Embryonic facial prominence (tissue), 1 donor: ENCODE results near the gene NOS1.
"Not testable (repeated sequence)": the region's sequence is repeated elsewhere in the genome, so short reads cannot be mapped to it uniquely, and the experiment has no call there.

Experiments used
- DNase-seq: peaks from one replicate; pipeline ENCODE4 v3.0.0-alpha.2; 2016; ENCODE audit errors: extremely low spot score

The NOS1 gene

GRCh38 chr12:117272690-117273089 lies 88.7 kb downstream of the NOS1 start:
- no peak for DNase-seq

GRCh38 chr12:117262749-117263148 lies 98.7 kb downstream of the NOS1 start:
- DNase-seq, result no peak

- DNase-seq, result no peak
Observed at GRCh38 chr12:117261247-117261646, 100.2 kb downstream of the NOS1 start.

- DNase-seq, result no peak
Observed at GRCh38 chr12:117255386-117255785, 106.0 kb downstream of the NOS1 start.

GRCh38 chr12:117243488-117243887 lies 117.9 kb downstream of the NOS1 start:
- DNase-seq, result no peak

GRCh38 chr12:117241697-117242096 lies 119.7 kb downstream of the NOS1 start:
- DNase-seq, result no peak

GRCh38 chr12:117240081-117240755 lies 121.2 kb downstream of the NOS1 start:
- DNase-seq, result no peak

GRCh38 chr12:117236456-117237001 lies 124.9 kb downstream of the NOS1 start:
- DNase-seq, result peak; percentile 25

- no peak for DNase-seq
Observed at GRCh38 chr12:117235261-117235660, 126.2 kb downstream of the NOS1 start.

- DNase-seq, result no peak
Observed at GRCh38 chr12:117234441-117234840, 127.0 kb downstream of the NOS1 start.

GRCh38 chr12:117231750-117232149 lies 129.7 kb downstream of the NOS1 start:
- no peak for DNase-seq

- DNase-seq, result no peak
Observed at GRCh38 chr12:117228239-117228638, 133.2 kb downstream of the NOS1 start.

- DNase-seq, result no peak
Observed at GRCh38 chr12:117227000-117227653, 134.3 kb downstream of the NOS1 start.

- no peak for DNase-seq
Observed at GRCh38 chr12:117226505-117226904, 134.9 kb downstream of the NOS1 start.

GRCh38 chr12:117225179-117225578 lies 136.2 kb downstream of the NOS1 start:
- no peak for DNase-seq

- DNase-seq, result not testable (repeated sequence)
Observed at GRCh38 chr12:117220947-117221346, 140.5 kb downstream of the NOS1 start.

GRCh38 chr12:117218149-117218548 lies 143.3 kb downstream of the NOS1 start:
- no peak for DNase-seq

- DNase-seq, result no peak
Observed at GRCh38 chr12:117216686-117217085, 144.7 kb downstream of the NOS1 start.

- DNase-seq, result no peak
Observed at GRCh38 chr12:117214797-117215196, 146.6 kb downstream of the NOS1 start.

GRCh38 chr12:117213295-117213808 lies 148.1 kb downstream of the NOS1 start:
- no peak for DNase-seq

- DNase-seq, result no peak
Observed at GRCh38 chr12:117212563-117213190, 148.7 kb downstream of the NOS1 start.

GRCh38 chr12:117210266-117210918 lies 151.0 kb downstream of the NOS1 start:
- no peak for DNase-seq
